Breast epithelium (tissue), 3 donors: ENCODE results near the gene SDCBP2.

Experiments
- CTCF ChIP-seq, 3 donors: fragments of 450-650 bp; IDR thresholded peaks; one replicate each; pipeline ENCODE4 v1.5.1; 2016 to 2017; ENCODE audit warnings: antibody characterized with exemption in 3 of 3, mild to moderate bottlenecking in 3 of 3, moderate library complexity in 3 of 3
- POLR2A ChIP-seq: fragments of 450-650 bp; IDR thresholded peaks from one replicate; pipeline ENCODE4 v1.6.1; 2016; ENCODE audit warnings: antibody characterized with exemption, mild to moderate bottlenecking, moderate library complexity
- POLR2AphosphoS5 ChIP-seq, 3 donors: sonication (generic); formaldehyde crosslinking; IDR thresholded peaks; one replicate each; pipeline ENCODE4 v1.6.1; 2017; ENCODE audit warnings: antibody characterized with exemption in 3 of 3

DNA sequence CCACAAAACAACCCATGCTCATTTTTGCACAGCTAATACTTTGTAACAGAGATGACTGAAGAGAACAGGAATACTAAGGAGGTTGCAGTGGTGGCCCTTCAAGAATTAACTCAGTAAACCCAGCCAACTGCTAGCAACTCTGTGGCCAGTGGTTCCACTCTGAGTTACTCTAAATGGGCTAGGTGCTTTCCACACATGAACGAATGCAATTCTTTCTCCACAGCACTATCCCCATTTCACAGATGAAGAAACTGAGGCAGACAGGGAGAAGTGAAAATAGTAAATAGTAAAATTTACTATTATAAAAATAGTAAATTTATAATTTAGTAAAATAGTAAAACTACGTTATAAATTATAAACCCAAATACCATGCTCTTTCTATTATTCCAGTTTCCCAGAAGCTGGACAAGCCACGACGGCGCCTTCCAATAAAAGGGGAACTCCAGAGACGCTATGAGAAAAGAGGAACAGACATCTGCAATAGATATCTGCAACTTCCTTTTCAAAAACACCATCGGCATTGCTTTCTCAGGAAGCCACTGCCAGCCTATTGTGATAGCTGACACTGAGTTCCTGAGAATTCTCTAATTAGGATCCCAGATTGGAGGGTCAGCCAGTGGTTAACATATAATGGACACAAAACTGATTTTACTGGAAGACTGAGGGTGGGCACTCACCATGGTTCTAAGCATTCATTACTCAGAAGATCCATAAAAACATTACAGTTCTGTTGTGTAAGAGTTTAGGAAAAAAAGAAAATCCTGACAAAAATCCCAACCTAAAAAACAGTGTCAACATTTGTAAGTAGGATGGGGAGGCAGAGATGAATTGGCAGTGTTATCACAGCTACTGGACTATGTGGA lies 47.7 kb upstream of the SDCBP2 start:
- TF ChIP-seq CTCF (IDR thresholded peaks at IDR 0.05) (no peak), POLR2A (no peak), POLR2AphosphoS5 (IDR thresholded peaks at IDR 0.05) (no peak)
